H9 (cell line): Measurements from ENCODE around the gene ANKRD13B. TPM values are rescaled to one million over a fixed set of nuclear protein-coding genes. Genes with fewer than 3 reads are reported as not detected.

ENCODE experiments used
- DNase-seq: peaks from one replicate; pipeline ENCODE4 v3.0.0-alpha.2; 2017
- H2AFZ ChIP-seq: one replicate; pipeline ENCODE4 v1.6.1; 2013; ENCODE audit warnings: mild to moderate bottlenecking, low read length, control low read depth, moderate library complexity
- H2AK5ac ChIP-seq: 2 replicates; pipeline ENCODE4 v1.6.1; 2013; ENCODE audit warnings: low read length, control low read depth, mixed read lengths; ENCODE audit not compliant: insufficient read length
- H2BK120ac ChIP-seq: one replicate; pipeline ENCODE4 v1.6.1; 2013; ENCODE audit warnings: low read depth, mild to moderate bottlenecking, low read length, control low read depth, inconsistent platforms; ENCODE audit not compliant: poor library complexity, severe bottlenecking
- H2BK12ac ChIP-seq: 2 replicates; pipeline ENCODE4 v1.6.1; 2013; ENCODE audit warnings: low read length, control low read depth, mixed read lengths, low read depth; ENCODE audit not compliant: insufficient read length
- H2BK15ac ChIP-seq: 2 replicates; pipeline ENCODE4 v1.6.1; 2013; ENCODE audit warnings: low read depth, low read length, control low read depth
- H2BK20ac ChIP-seq: one replicate; pipeline ENCODE4 v1.6.1; 2013; ENCODE audit warnings: low read depth, mild to moderate bottlenecking, low read length, control low read depth, inconsistent platforms; ENCODE audit not compliant: poor library complexity, severe bottlenecking
- H2BK5ac ChIP-seq: 2 replicates; pipeline ENCODE4 v1.6.1; 2013; ENCODE audit warnings: low read length, control low read depth, mixed read lengths; ENCODE audit not compliant: insufficient read length
- H3K14ac ChIP-seq: 2 replicates; pipeline ENCODE4 v1.6.1; 2013; ENCODE audit warnings: low read length, control low read depth; ENCODE audit not compliant: insufficient read depth
- H3K18ac ChIP-seq: 2 replicates; pipeline ENCODE4 v1.6.1; 2013; ENCODE audit warnings: low read depth, mild to moderate bottlenecking, mixed read lengths, low read length, control low read depth; ENCODE audit not compliant: insufficient read length
- H3K23ac ChIP-seq: 2 replicates; pipeline ENCODE4 v1.6.1; 2013; ENCODE audit warnings: low read length, control low read depth, mixed read lengths, low read depth; ENCODE audit not compliant: insufficient read length
- H3K23me2 ChIP-seq: 2 replicates; pipeline ENCODE4 v1.6.1; 2013; ENCODE audit warnings: low read depth, mild to moderate bottlenecking, mixed read lengths, low read length, control low read depth; ENCODE audit not compliant: insufficient read length, poor library complexity, severe bottlenecking
- H3K27ac ChIP-seq: 2 replicates; pipeline ENCODE4 v1.5.1; 2013; ENCODE audit warnings: low read length, control low read depth, mixed read lengths, low read depth; ENCODE audit not compliant: insufficient read length
- H3K27me3 ChIP-seq: 2 replicates; pipeline ENCODE4 v1.6.1; 2013; ENCODE audit warnings: low read length, control low read depth, inconsistent platforms; ENCODE audit not compliant: insufficient read depth
- H3K4ac ChIP-seq: 2 replicates; pipeline ENCODE4 v1.6.1; 2013; ENCODE audit warnings: low read depth, mild to moderate bottlenecking, control low read depth, inconsistent platforms, low read length, moderate library complexity
- H3K4me1 ChIP-seq: 2 replicates; pipeline ENCODE4 v1.6.1; 2013; ENCODE audit warnings: low read length, control low read depth, inconsistent platforms; ENCODE audit not compliant: insufficient read depth
- H3K4me2 ChIP-seq: 2 replicates; pipeline ENCODE4 v1.6.1; 2013; ENCODE audit warnings: low read length, control low read depth, mixed read lengths; ENCODE audit not compliant: insufficient read length, insufficient read depth
- H3K56ac ChIP-seq: 2 replicates; pipeline ENCODE4 v1.6.1; 2013; ENCODE audit warnings: low read depth, mild to moderate bottlenecking, mixed read lengths, low read length, control low read depth; ENCODE audit not compliant: insufficient read length
- H3K79me1 ChIP-seq: 2 replicates; pipeline ENCODE4 v1.6.1; 2013; ENCODE audit warnings: low read depth, mild to moderate bottlenecking, moderate library complexity, low read length, control low read depth, inconsistent platforms; ENCODE audit not compliant: insufficient read depth, poor library complexity, severe bottlenecking
- H3K79me2 ChIP-seq: 2 replicates; pipeline ENCODE4 v1.6.1; 2013; ENCODE audit warnings: low read length, control low read depth, inconsistent platforms; ENCODE audit not compliant: insufficient read depth
- H3K9ac ChIP-seq: 2 replicates; pipeline ENCODE4 v1.6.1; 2013; ENCODE audit warnings: low read length, control low read depth, mixed read lengths; ENCODE audit not compliant: insufficient read length; ENCODE audit errors: extremely low read depth
- H3K9me3 ChIP-seq: one replicate; pipeline ENCODE4 v1.6.1; 2013; ENCODE audit warnings: low read depth, low read length, inconsistent platforms; ENCODE audit not compliant: control insufficient read depth
- H3T11ph ChIP-seq: one replicate; pipeline ENCODE4 v1.6.1; 2013; ENCODE audit warnings: mild to moderate bottlenecking, low read length, control low read depth, inconsistent platforms
- H4K20me1 ChIP-seq: one replicate; pipeline ENCODE4 v1.6.1; 2013; ENCODE audit not compliant: control insufficient read depth, insufficient read length, insufficient read depth
- H4K5ac ChIP-seq: 2 replicates; pipeline ENCODE4 v1.6.1; 2013; ENCODE audit warnings: low read depth, mild to moderate bottlenecking, mixed read lengths, low read length, control low read depth; ENCODE audit not compliant: insufficient read length
- H4K8ac ChIP-seq: replicated peaks from 2 replicates; pipeline ENCODE4 v1.6.1; 2013; ENCODE audit warnings: low read length, control low read depth, mixed read lengths, low read depth; ENCODE audit not compliant: insufficient read length
- H4K91ac ChIP-seq: 2 replicates; pipeline ENCODE4 v1.6.1; 2013; ENCODE audit warnings: low read depth, mild to moderate bottlenecking, moderate library complexity, mixed read lengths, low read length, control low read depth; ENCODE audit not compliant: insufficient read length
- H3K27ac Mint-ChIP-seq, 3 experiments: 2 replicates in 2 of 3; 3 replicates in 1 of 3; pipeline ENCODE4 v1.8.0; 2020 to 2021; ENCODE audit warnings: mixed read lengths in 3 of 3, mild to moderate bottlenecking in 1 of 3, moderate library complexity in 1 of 3
- H3K27me3 Mint-ChIP-seq: 2 replicates; pipeline ENCODE4 v1.8.0; 2021; ENCODE audit warnings: low read depth, mild to moderate bottlenecking, moderate library complexity, mixed read lengths
- H3K36me3 Mint-ChIP-seq, 3 experiments: 2 replicates in 2 of 3; 3 replicates in 1 of 3; pipeline ENCODE4 v1.8.0; 2020 to 2021; ENCODE audit warnings: low read depth in 3 of 3, mixed read lengths in 3 of 3; ENCODE audit not compliant: insufficient read depth in 1 of 3
- H3K4me1 Mint-ChIP-seq, 2 experiments: 2 replicates each; pipeline ENCODE4 v1.8.0; 2020; ENCODE audit warnings: mixed read lengths in 2 of 2
- H3K4me3 Mint-ChIP-seq, 2 experiments: 2 replicates in 1 of 2; 3 replicates in 1 of 2; pipeline ENCODE4 v1.8.0; 2020 to 2021; ENCODE audit warnings: mild to moderate bottlenecking in 2 of 2, mixed read lengths in 2 of 2, moderate library complexity in 1 of 2
- H3K9me3 Mint-ChIP-seq, 2 experiments: 2 replicates in 1 of 2; 3 replicates in 1 of 2; pipeline ENCODE4 v1.8.0; 2020; ENCODE audit warnings: mild to moderate bottlenecking in 2 of 2, mixed read lengths in 2 of 2, moderate library complexity in 1 of 2
- CTCF ChIP-seq: fragments of 200-600 bp; sonication (generic); conservative IDR thresholded peaks from 3 replicates; pipeline ENCODE4 v1.8.0; 2021; ENCODE audit warnings: antibody characterized with exemption, mild to moderate bottlenecking
- WGBS: extraction: QIAGEN DNeasy Blood & Tissue Kit; methylation state at CpG from one replicate; pipeline ENCODE4 v1.1.7; 2013; ENCODE audit warnings: missing lambda C conversion rate, low lambda C conversion rate, mixed read lengths; ENCODE audit not compliant: insufficient read length; ENCODE audit errors: extremely low coverage; 5-methylcytosine and 5-hydroxymethylcytosine counted together
- total RNA-seq: library from RNA; stranded (reverse); gene quantifications from 2 replicates; pipeline ENCODE4 v1.2.1, GENCODE V29; 2021

Gene ANKRD13B
- total RNA-seq, 1 experiment from 2014 or later, result 24.2 TPM

DNA sequence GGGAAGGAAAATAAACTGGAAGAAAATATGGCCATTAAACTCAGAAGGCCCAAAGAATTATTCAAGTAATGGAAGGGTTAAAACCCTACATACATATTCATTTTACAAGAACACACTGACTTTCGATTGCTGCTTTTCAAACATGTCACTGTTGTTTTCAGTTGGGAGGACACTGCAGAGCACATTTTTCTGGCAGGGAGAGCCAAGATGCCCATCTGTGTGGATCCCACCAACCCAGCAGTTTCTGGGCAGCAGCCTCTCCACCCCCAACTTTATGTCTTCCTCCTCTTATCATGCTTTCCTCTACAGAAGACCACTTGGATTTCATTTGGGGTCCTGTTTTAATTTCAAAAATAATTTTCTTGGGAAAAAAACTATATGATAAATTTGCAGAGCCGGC is 36.9 kb downstream of the ANKRD13B start:
- no peaks in the 10 kb centered on the region for H4K20me1 ChIP-seq
- no peak for TF ChIP-seq CTCF
- H3K79me1 ChIP-seq, result no peaks in the 10 kb centered on the region
- no peak overlapping the region for H3K4me2 ChIP-seq
- H3K23me2 ChIP-seq, result no peaks in the 10 kb centered on the region
- no peak overlapping the region for H2BK15ac ChIP-seq
- H3T11ph ChIP-seq, result no peak overlapping the region
- no peak overlapping the region for H4K5ac ChIP-seq
- no peak overlapping the region for H3K18ac ChIP-seq
- H3K9me3 ChIP-seq, result no peaks in the 10 kb centered on the region
- no peak overlapping the region for H2AFZ ChIP-seq
- no peak overlapping the region for H2AK5ac ChIP-seq
- Mint-ChIP-seq H3K36me3 (peaks cover 3 to 8% (median 6%) of the 10 kb centered on the region in 3 experiments; a peak in 4 of 7 replicates), H3K4me1 (peaks cover 13 to 17% of the 10 kb centered on the region in 2 experiments), H3K9me3 (no peaks in the 10 kb centered on the region), H3K27ac (peak overlapping the region in 1 of 3 experiments; percentile 57; a peak in 1 of 7 replicates), H3K27me3 (no peaks in the 10 kb centered on the region), H3K4me3 (no peak overlapping the region)
- no peak for DNase-seq
- H2BK20ac ChIP-seq, result no peak overlapping the region
- no peak overlapping the region for H2BK12ac ChIP-seq
- no peak overlapping the region for H2BK5ac ChIP-seq
- H3K4me1 ChIP-seq, result no peaks in the 10 kb centered on the region
- no peak overlapping the region for H3K56ac ChIP-seq
- H3K4ac ChIP-seq, result no peak overlapping the region
- no peak overlapping the region for H2BK120ac ChIP-seq
- H3K23ac ChIP-seq, result no peak overlapping the region
- H3K14ac ChIP-seq, result no peak overlapping the region
- H4K91ac ChIP-seq, result no peak overlapping the region
- H3K9ac ChIP-seq, result no peak overlapping the region
- WGBS, result no CpG with 5 or more reads among the region's 2 CpGs
- H3K27ac ChIP-seq, result no peak overlapping the region
- no peak overlapping the region for H4K8ac ChIP-seq
- H3K79me2 ChIP-seq, result no peaks in the 10 kb centered on the region
- no peaks in the 10 kb centered on the region for H3K27me3 ChIP-seq
